NCI-H345 (cell line): ENCODE measurements around the gene RBM43.
A peak's percentile ranks its signal among the peaks of the same experiment; 100 is the strongest.
"Not testable (repeated sequence)": the region's sequence is repeated elsewhere in the genome, so short reads cannot be mapped to it uniquely, and the experiment has no call there.

Experiments used
- DNase-seq: peaks from one replicate; lab custom pipeline; 2025; lab: John Stamatoyannopoulos, UW

RBM43 gene

GRCh38 chr2:151261231-151261976 is at the start of gene RBM43:
Gene RBM43 (minus strand): TSS chr2:151261863. CDS start chr2:151261727, 136 bp downstream.
- DNase-seq: peak; percentile 59

GRCh38 chr2:151310313-151310712 is 48.6 kb upstream of the RBM43 start:
- DNase-seq: not testable (repeated sequence)

GRCh38 chr2:151306621-151307020 is 45.0 kb upstream of the RBM43 start:
- no peak for DNase-seq

- DNase-seq: no peak
Observed at GRCh38 chr2:151305129-151305691, 43.5 kb upstream of the RBM43 start.

GRCh38 chr2:151302879-151303278 is 41.2 kb upstream of the RBM43 start:
- DNase-seq: no peak

- no peak for DNase-seq
Observed at GRCh38 chr2:151302404-151302803, 40.7 kb upstream of the RBM43 start.

GRCh38 chr2:151299920-151300539 is 38.4 kb upstream of the RBM43 start:
- DNase-seq: no peak

GRCh38 chr2:151297882-151298281 is 36.2 kb upstream of the RBM43 start:
- DNase-seq: no peak

GRCh38 chr2:151295926-151296325 is 34.3 kb upstream of the RBM43 start:
- not testable (repeated sequence) for DNase-seq

- no peak for DNase-seq
Observed at GRCh38 chr2:151292546-151292945, 30.9 kb upstream of the RBM43 start.

- no peak for DNase-seq
Observed at GRCh38 chr2:151292141-151292540, 30.5 kb upstream of the RBM43 start.

GRCh38 chr2:151291224-151291623 is 29.6 kb upstream of the RBM43 start:
- DNase-seq: no peak

- peak; percentile 14 for DNase-seq
Observed at GRCh38 chr2:151289972-151290866, 28.6 kb upstream of the RBM43 start.

GRCh38 chr2:151287513-151288250 is 26.0 kb upstream of the RBM43 start:
- peak; percentile 5 for DNase-seq

GRCh38 chr2:151282401-151282800 is 20.7 kb upstream of the RBM43 start:
- no peak for DNase-seq

GRCh38 chr2:151280271-151280670 is 18.6 kb upstream of the RBM43 start:
- DNase-seq: no peak

- no peak for DNase-seq
Observed at GRCh38 chr2:151278487-151278886, 16.8 kb upstream of the RBM43 start.

- no peak for DNase-seq
Observed at GRCh38 chr2:151277067-151277466, 15.4 kb upstream of the RBM43 start.

- DNase-seq: no peak
Observed at GRCh38 chr2:151275291-151275690, 13.6 kb upstream of the RBM43 start.

- no peak for DNase-seq
Observed at GRCh38 chr2:151271824-151272223, 10.2 kb upstream of the RBM43 start.

GRCh38 chr2:151269798-151270568 is 8.3 kb upstream of the RBM43 start:
- DNase-seq: no peak
